DND-41 (cell line): ENCODE results near the gene NDUFA6.

Source experiments
- CTCF ChIP-seq: IDR thresholded peaks from 2 replicates; pipeline ENCODE4 v1.5.1; 2012; ENCODE audit warnings: borderline replicate concordance, low read length, moderate library complexity, mild to moderate bottlenecking; ENCODE audit not compliant: poor library complexity, severe bottlenecking; ENCODE audit errors: extremely low read depth
- EZH2 ChIP-seq: IDR thresholded peaks from 3 replicates; pipeline ENCODE4 v1.6.1; 2012; ENCODE audit warnings: borderline replicate concordance, low read depth, mild to moderate bottlenecking, moderate library complexity, low read length, inconsistent platforms; ENCODE audit not compliant: severe bottlenecking

DNA sequence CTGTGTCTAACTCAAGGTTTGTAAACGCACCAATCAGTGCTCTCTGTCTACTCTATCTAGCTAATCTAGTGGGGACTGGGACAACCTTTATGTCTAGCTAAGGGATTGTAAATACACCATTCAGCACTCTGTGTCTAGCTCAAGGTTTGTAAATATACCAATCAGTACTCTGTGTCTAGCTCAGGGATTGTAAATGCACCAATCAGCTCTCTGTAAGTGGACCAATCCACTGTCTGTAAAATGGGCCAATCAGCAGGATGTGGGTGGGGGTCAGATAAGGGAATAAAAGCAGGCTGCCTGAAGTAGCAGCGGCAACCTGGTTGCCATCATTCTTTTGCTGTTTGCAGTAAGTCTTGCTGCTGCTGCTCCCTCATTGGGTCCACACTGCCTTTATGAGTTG lies 48.4 kb upstream of the NDUFA6 start:
- no peak for TF ChIP-seq CTCF
- TF ChIP-seq EZH2 = no peak
